Neuron (in vitro differentiated cells): Measurements from ENCODE around the gene MOSPD3.

ENCODE experiments used
- H2AFZ ChIP-seq: one replicate; pipeline ENCODE4 v1.6.1; 2013; ENCODE audit warnings: low read depth, mild to moderate bottlenecking, inconsistent platforms, low read length, moderate library complexity
- H3K27me3 ChIP-seq: one replicate; pipeline ENCODE4 v1.6.1; 2013; ENCODE audit warnings: low read length; ENCODE audit not compliant: insufficient read depth
- H3K36me3 ChIP-seq: one replicate; pipeline ENCODE4 v1.6.1; 2013; ENCODE audit warnings: low read length; ENCODE audit not compliant: insufficient read depth
- H3K4me1 ChIP-seq: one replicate; pipeline ENCODE4 v1.6.1; 2013; ENCODE audit warnings: low read length; ENCODE audit not compliant: insufficient read depth
- H3K4me3 ChIP-seq: 2 replicates; pipeline ENCODE4 v1.5.1; 2013; ENCODE audit warnings: mild to moderate bottlenecking, low read length, moderate library complexity
- H3K9me3 ChIP-seq: one replicate; pipeline ENCODE4 v1.6.1; 2013; ENCODE audit warnings: low read length

MOSPD3 gene

DNA sequence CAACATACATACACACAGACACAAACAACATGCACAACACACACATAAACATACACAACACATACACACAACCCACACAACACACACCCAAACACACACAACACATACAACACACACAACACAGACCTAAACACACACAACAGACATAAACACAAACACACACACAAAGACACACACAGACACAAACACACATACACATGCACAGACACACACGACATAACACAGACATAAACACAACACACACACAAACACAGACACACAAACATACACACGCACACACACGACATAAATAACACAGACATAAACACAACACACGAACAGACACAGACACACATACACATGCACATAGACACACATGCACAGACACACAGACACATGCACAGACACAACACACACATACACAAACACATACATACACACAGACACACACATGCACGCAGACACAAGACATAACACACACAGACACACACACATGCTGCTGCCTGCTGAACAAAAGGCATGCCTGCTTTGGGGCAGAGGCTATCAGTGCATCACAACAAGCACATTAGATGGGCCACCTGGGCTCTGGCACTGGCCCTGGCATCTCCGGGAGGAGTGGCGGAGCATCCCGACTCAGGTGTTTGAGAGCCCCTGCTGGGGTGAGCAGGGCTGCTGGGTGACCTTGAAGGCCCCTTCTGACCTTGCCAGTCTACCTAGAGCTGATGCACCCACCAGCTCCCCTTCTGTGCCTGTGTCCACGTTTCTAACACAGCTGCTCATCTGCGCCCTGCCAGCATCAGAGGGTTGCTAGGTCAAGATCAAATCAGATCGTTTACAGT lies 31.7 kb upstream of the MOSPD3 start:
- H3K4me3 ChIP-seq, result no peak overlapping the region
- H3K9me3 ChIP-seq, result no peaks in the 10 kb centered on the region
- H3K27me3 ChIP-seq, result no peaks in the 10 kb centered on the region
- H3K36me3 ChIP-seq, result peaks cover 60% of the 10 kb centered on the region
- no peak overlapping the region for H2AFZ ChIP-seq
- H3K4me1 ChIP-seq, result peaks cover 21% of the 10 kb centered on the region

DNA sequence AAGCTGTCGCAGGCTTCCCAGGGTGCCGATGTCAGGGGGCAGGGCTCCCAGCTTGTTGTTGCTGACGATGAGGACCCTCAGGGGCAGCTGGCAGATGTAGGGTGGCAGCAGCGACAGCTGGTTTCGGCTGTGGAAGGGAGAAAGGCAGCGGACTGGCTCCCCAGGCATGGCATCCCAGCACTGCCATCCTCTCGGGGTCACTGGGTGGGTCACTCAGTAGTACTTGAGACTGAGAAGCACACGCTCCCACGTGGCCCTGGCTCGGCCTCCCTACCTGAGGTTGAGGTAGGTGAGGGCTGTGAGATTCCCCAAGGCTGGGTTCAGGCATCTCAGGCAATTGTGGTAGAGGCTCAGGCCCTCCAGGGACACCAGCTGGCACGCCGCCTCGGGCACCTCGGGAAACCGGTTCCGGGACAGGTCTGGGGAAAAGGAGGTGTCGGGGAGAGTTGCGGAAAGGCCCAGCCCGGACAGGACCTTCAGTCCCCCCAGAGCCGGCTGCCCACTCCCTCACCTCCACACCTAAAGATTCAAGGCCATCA lies 30.2 kb upstream of the MOSPD3 start:
- peaks cover 51% of the 10 kb centered on the region for H3K36me3 ChIP-seq

DNA sequence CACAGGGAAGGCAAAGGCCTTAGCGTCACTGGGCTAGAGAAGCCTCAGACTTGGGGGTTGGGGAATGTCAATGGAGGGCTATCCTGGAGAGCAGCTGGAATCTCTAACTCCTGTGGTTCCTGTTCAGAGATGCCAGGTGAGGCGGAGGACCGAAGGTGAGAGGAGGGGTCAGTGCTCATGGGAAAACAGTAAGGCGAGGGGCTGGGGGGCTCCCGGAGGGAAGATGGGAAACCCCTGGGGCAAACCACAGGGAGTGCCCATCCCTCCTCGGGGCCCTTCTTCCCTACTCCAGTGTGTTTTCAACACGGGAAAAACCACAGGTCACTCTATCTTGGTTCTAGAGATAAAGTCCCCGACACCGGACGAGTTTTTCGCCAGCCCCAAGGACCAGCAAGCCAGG lies 29.7 kb upstream of the MOSPD3 start:
- H3K36me3 ChIP-seq, result peaks cover 45% of the 10 kb centered on the region

More for the DNA sequence above, 30.2 kb upstream of the MOSPD3 start:
- H3K9me3 ChIP-seq, result no peaks in the 10 kb centered on the region
- H3K4me3 ChIP-seq, result no peak overlapping the region
- no peaks in the 10 kb centered on the region for H3K27me3 ChIP-seq
- H2AFZ ChIP-seq, result no peak overlapping the region
- peaks cover 24% of the 10 kb centered on the region for H3K4me1 ChIP-seq

DNA sequence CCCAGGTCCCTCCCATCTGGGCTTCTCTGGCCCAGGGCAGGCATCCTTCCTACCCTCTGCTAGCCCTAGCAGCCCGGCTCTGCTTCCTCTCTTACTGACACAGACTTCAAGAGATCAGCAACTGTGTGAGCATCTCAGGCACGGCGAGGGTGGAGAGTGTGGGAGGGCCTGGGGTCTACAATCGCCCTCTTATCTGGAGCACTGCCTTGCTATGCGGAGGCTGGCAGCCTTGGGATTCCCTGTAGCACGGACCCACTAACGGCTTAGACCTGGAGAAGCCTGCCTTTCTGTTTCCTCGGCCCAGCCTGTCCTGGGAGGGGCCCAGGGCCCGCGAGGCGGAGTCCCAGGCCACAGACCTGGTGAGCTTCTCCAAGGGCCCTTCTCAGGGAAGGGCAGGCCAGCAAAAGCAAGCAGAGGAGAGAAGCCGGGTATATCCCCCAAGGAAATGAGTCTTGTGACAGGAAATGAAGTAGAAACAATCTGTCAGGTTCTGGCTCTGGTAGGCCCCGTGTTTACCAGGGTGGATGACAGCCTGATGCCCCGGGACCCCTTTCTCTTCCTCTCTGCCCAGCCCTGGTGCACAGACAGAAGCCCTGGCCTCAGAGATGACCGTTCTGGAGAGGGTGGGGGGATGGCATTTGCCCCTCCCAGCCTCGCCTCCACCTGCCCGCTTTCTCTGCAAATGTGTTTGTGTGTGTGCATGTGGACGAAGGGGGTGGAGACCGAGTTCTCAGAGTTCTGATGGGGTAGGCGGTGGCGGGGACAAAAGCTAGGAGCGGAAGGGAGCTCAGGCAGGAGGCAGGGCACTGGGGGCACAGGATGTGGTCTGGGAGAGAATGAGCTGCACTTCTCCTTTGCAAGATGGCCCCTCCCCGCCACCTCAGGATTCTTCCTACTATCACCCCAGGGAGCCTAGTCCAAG lies 28.9 kb upstream of the MOSPD3 start:
- no peaks in the 10 kb centered on the region for H3K27me3 ChIP-seq
- H3K36me3 ChIP-seq, result peaks cover 38% of the 10 kb centered on the region
- H3K4me3 ChIP-seq, result no peak overlapping the region
- H2AFZ ChIP-seq, result no peak overlapping the region
- no peaks in the 10 kb centered on the region for H3K9me3 ChIP-seq
- H3K4me1 ChIP-seq, result peaks cover 24% of the 10 kb centered on the region

More for the DNA sequence above, 29.7 kb upstream of the MOSPD3 start:
- Histone ChIP-seq H3K27me3 (no peaks in the 10 kb centered on the region), H3K4me1 (peaks cover 24% of the 10 kb centered on the region), H3K9me3 (no peaks in the 10 kb centered on the region), H2AFZ (no peak overlapping the region), H3K4me3 (no peak overlapping the region)

DNA sequence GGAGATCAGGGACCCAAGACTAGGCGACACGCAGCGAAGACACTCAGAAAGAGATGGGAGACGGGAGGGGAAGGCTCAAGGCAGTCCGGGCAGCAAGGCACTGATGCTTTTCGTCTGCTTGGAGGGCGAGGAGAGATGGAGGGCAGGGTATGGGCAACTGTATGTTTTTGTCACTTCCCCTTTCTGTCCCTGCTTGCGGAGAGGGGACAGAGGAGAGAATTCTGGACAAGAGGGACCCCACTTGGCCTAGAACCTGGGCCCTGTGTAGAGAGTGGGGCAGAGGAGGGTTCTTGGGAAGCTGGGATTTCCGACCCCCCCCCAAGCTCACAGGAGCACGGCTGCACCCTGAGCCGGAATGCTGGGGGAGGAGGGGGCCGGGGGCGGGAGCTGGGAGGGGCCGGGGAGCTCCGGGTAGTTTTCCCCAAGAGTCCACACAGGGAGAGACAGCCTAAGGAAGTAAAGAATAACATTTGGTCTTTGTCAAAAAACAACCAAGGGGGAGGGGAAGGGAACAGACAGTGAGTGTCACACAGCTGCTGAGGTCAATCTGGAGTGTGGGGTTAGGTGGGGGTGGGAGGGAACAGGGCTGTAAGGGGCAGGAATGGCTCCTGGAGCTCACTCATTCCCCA lies 28.2 kb upstream of the MOSPD3 start:
- Histone ChIP-seq H3K4me3 (peak overlapping the region; percentile 94), H3K36me3 (peaks cover 33% of the 10 kb centered on the region), H3K27me3 (no peaks in the 10 kb centered on the region), H2AFZ (no peak overlapping the region), H3K4me1 (peaks cover 24% of the 10 kb centered on the region), H3K9me3 (no peaks in the 10 kb centered on the region)

DNA sequence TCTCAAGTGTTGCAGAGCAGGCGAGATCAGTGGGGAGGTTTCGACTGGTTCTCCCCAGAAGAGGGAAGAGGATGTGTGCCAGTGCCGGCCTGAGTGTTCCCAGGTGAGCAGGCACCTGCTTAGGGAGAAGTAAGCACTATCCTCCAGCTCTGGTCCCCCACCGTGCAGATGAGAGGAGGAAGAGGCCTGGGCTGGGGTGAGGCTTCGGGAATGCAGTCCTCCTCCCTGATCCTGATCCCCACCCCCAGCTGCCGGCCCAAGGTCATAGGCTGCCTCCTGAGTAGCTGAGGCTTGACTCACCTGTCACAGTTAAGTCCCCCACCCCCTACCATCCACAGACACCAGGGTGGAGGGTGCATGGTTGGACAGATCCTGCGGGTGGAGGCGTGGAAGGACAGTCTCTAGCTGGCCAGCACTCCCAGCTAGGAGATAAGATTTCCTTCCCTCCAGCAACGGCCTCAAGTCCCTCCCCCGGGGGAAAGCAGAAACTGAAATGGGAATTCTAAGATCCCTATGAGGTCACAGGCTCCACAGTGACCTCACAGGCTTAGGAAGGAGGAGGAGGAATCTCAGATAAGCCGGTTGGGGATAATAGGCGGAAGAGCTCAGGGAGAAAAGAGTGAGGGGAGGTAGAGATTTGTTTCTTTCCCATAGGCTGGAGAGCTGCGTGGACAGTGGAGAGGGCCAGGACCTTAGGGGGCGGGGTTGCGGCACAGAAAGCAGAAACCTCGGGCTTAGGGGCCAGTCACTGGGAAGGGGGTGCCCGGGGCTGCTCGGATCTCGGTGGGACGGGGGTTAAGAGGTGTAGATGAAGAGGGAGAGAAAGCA lies 27.4 kb upstream of the MOSPD3 start:
- Histone ChIP-seq H3K9me3 (no peaks in the 10 kb centered on the region), H3K36me3 (peaks cover 30% of the 10 kb centered on the region), H3K27me3 (no peaks in the 10 kb centered on the region), H2AFZ (no peak overlapping the region), H3K4me3 (peak overlapping the region; percentile 94), H3K4me1 (peaks cover 26% of the 10 kb centered on the region)

DNA sequence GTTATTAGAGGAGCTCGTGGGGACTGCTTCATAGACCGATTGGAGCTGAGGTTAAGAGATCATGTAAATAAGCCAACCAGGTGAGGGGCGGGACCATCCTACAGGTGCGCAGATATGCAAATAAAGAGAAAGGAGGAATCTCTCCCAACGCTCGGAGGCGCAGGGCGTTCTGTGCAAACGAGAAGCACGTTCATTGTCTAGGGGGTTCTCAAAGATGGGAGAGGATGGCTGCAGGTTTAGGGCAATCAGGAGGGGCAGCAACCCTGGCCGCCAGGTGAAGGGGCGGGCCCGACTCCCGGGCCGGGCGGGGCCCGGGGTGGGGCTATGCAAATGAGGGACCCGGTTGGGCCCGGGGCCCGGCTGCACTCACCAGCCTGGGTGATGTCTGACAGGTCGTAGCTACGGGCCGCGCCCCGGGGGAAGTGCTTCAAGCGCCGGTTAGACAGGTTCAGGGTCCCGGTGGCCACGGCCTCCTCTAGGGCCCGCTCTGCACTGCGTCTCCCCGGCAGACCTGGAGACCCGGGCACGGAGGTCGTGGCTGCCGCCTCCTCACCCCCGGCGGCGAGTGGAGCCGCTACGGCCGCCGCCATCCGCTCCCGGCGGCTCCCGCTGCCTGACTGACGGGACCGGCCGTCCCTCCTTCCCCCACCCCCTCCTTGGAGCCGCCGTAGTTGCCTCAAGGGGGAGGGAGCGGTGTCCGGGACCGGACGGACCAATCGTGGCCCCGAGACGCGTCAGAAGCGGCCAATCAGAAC lies 26.7 kb upstream of the MOSPD3 start, which contains the start of gene LRCH4:
TSS of gene LRCH4 (minus strand) at position 619 of the 755 bp plus-strand sequence. CDS start at position 590, 29 bp downstream.
- Histone ChIP-seq H3K4me1 (peaks cover 26% of the 10 kb centered on the region), H3K36me3 (peaks cover 23% of the 10 kb centered on the region), H3K9me3 (no peaks in the 10 kb centered on the region), H3K27me3 (no peaks in the 10 kb centered on the region), H2AFZ (peak within 1 kb of the TSS; percentile 2), H3K4me3 (peak within 1 kb of the TSS; percentile 94)

DNA sequence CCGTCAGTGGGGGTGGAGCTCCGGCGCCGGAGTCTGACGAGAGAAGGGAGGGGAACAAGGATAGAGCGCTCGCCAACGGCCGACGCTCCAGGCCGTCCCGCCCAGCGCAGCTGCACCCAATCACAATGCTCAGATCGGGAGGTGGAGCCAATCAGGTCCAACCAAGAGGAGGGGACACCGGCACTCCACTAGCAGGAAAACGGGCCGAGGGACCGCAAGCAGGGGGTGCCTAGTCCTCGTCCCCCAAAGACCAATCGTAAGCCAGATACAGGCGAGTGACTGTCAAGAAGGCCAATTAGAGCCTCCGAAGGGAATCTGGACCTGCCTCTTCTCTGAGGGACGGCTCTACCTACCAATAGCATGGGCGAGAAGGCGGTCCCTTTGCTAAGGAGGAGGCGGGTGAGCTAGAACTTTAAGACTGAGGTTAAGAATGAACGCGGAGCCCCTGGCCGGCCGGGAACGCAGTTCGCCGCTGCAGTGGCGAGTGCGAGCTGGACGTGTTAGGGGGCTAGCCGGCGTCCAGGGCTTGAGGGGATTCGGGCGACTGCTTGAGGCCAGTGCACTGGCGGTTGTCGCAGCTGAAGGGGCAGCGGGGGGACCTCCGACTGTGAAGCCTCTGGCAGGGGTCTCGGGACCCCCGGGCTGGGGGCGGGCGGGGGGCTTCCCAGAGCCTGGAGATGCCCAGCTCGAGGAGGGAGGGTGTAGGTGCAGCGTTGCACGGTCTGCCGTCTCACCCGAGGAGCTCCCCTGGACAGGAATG lies 25.9 kb upstream of the MOSPD3 start, which contains the start of gene FBXO24:
TSS of gene FBXO24 (plus strand) at position 63 of the 760 bp plus-strand sequence. CDS start at position 361, 298 bp downstream.
- Histone ChIP-seq H3K4me3 (peak within 1 kb of the TSS; percentile 94), H3K9me3 (no peaks in the 10 kb centered on the region), H3K36me3 (peaks cover 15% of the 10 kb centered on the region), H2AFZ (peak within 1 kb of the TSS; percentile 2), H3K27me3 (no peaks in the 10 kb centered on the region), H3K4me1 (peaks cover 26% of the 10 kb centered on the region)

DNA sequence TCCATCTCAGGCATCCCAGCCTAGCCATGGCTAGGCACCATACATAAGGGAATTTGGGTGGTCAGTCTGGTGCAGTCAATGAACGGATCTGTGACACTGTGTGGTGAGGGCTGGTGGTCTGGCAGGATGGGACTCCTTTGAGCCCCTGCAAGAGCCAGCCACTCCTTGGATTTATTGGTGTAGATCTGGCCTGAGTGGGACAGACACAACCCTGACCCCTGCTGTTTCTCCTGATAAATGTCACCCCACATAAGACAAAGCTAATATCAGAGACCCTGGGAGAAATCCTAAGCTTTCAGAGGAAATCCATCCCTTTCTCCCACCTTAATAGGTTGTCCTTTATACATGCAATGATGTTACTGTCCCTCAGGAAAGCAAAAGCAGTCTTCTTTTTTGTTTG lies 23.9 kb upstream of the MOSPD3 start:
- no peaks in the 10 kb centered on the region for H3K9me3 ChIP-seq
- peaks cover 24% of the 10 kb centered on the region for H3K4me1 ChIP-seq

DNA sequence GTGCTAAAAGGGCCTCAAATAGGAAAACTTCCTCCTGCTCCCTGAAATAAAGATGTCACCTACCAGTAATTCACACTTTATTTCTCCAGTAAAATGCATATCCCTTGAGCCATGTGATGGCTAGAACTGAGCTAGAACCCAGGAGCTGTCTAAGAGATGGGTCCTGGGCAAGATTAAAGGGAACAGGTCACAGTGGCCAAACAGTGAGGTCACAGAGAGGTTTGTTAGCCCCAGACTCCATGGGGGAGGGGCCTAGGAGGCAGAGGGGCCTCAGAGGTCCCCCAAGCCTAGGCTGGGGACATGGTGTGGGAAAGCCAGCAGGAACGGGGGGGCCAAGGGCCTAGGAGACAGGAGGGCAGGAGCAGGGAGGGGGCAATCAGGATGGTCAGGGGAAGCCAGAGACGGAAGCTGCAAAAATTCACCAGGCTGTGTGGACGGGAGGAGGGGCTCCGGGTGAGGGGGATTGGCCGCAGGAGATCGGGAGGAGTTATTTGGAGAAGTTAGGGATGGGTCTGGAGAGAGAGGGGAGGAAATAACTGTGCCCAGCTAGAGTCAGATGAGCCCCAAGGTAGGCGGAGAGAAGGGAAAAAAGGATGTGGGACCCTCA lies 22.9 kb upstream of the MOSPD3 start:
- peaks cover 16% of the 10 kb centered on the region for H3K4me1 ChIP-seq

More for the DNA sequence above, 23.9 kb upstream of the MOSPD3 start:
- H3K27me3 ChIP-seq, result no peaks in the 10 kb centered on the region
- H3K36me3 ChIP-seq, result peaks cover under 1% of the 10 kb centered on the region
- no peak overlapping the region for H3K4me3 ChIP-seq
- no peak overlapping the region for H2AFZ ChIP-seq

More for the DNA sequence above, 22.9 kb upstream of the MOSPD3 start:
- Histone ChIP-seq H3K9me3 (no peaks in the 10 kb centered on the region), H2AFZ (no peak overlapping the region), H3K36me3 (no peaks in the 10 kb centered on the region), H3K4me3 (no peak overlapping the region), H3K27me3 (no peaks in the 10 kb centered on the region)
